Measurements from ENCODE around the gene WDR33.
"Not testable (repeated sequence)": the region's sequence is repeated elsewhere in the genome, so short reads cannot be mapped to it uniquely, and the experiment has no call there.

DNA sequence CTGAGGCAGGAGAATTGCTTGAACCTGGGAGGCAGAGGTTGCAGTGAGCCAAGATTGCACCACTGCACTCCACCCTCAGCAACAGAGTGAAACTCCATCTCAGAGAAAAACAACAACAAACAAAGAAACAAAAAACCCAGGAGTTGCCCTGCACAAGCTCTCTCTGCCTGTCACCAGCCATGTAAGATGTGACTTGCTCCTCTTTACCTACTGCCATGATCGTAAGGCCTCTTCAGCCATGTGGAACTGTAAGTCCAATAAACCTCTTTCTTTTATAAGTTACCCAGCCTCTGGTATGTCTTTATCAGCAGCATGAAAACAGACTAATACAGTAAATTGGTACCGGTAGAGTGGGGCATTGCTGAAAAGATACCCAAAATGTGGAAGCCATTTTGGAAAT, 15.7 kb upstream of the WDR33 start:
- TF ChIP-seq POLR2A, POLR2AphosphoS5 (IDR thresholded peaks at IDR 0.05; ENCODE audit: low read depth, low read length): not testable (repeated sequence)
